Measurements from ENCODE around the gene NKAIN4. TPM values are rescaled to one million over a fixed set of nuclear protein-coding genes. Genes with fewer than 3 reads are reported as not detected.
A peak's percentile ranks its signal among the peaks of the same experiment; 100 is the strongest.
"Not testable (repeated sequence)": the region's sequence is repeated elsewhere in the genome, so short reads cannot be mapped to it uniquely, and the experiment has no call there.

The NKAIN4 gene
- total RNA-seq, 1 donor from 2014 or later = not detected

DNA sequence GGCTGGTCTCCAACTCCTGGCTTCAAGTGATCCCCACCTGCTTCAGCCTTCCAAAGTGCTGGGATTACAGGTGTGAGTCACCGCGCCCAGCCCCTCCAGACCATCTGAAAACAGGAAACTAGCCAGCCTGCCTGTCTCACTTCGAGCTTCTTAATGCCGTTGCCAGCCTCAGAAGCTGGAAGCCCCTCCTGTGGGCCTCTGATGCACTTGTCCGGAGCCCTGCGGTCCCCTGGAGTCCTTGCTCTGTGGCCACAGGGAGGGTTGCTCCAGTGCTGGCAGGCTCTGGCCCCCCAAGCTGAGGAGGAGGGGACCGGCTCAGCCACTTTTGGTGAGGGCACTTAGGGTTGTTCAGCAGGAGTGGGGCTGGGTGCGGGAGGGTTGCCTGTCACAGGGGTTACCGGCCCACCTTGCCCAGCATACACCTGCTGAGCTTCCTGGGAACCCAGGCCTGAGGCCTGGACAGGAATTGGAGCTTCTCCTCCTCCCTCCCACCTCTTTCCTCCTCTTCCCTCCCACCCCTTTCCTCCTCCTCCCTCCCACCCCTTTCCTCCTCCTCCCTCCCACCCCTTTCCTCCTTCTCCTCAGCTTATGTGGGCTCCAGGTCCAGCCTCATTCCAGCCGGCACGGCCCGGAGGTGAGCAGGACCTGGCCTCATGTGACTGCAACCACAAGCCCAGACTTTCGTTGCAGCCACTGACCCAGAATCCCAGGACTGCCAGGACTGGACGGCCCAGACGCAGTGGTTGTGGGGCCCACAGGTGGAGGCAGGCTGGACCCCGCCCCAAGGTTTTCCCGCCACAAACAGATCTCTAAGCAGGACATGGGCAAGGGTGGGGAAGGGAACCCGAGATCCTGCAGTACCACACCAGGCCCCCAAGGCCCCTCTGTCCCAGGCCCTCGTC is 28.0 kb downstream of the NKAIN4 start:
- ATAC-seq = no peak
- DNase-seq = peak; percentile 8
- intact Hi-C loops (cut with micrococcal nuclease) = no loop called here

DNA sequence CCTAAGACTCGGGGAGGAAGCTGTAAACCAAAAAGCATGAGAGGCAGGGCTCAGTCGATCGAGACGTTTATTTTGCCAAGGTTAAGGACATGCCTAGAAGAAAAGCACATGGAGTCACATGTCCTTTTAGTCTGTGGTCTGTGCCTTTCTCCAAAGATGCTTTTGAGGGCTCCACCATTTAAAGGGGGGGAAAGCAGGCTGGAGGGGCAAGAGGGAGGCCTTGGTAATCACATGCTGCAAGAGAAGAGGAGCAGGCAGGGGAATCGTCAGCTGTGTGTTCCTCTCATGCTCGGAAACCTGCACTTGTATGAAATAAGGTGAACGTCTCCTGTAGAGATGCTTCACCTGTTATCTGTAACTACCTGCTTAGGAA is 29.2 kb downstream of the NKAIN4 start:
- intact Hi-C loops (cut with micrococcal nuclease) = no loop called here
- ATAC-seq = no peak
- DNase-seq = no peak

DNA sequence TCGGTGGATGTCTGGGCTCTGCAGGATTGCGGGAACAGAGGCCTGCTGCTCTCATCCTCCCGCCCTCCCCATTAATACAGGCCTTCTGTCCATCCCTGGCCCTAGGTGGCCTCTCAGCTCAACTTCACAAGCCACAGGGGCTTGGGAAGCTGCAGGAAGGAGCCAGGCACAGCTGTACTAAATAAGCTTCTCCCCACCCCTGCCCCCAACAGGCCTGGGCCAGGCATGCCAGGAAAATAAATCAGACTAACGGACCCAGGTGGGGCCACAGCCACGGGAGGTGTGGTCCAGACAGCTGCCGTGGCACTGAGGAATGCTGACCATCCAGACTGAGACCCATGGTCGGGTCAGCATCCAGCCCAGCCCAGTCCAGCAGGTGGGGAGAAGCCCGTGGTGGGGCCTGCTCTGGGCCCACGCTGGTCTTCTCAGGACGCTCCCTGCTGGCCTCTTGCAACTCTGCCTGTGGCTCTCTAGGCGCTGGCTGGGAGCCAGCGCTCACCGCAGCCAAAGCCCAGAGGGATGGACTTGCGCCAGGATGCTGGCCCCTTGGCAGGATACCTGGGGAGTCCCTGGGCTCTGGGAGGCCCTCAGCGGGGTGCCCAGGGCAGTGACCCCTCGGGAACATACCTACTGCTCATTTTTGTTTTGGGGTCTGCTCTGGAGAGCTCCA is 29.7 kb downstream of the NKAIN4 start:
- ATAC-seq (peak; percentile 85), DNase-seq (peak; percentile 81)
- intact Hi-C loops (cut with micrococcal nuclease) = no loop called here

DNA sequence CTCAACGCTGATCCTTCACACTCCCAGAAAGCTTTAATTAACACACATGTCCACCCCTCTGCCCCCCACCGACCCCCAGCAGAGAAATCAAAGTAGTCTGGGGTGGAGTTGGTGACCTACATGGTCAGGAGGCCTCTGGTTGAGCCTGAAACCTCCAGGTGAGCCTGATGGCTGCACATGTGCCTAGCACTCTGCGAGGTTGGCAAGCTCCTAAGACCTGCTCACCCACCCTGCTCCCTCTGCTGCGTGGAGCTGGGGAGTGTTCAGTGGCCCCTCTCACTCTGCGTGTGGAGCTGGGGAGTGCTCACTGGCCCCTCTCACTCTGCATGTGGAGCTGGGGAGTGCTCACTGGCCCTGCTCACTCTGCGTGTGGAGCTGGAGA is 30.4 kb downstream of the NKAIN4 start:
- ATAC-seq (no peak), DNase-seq (peak; percentile 13)
- intact Hi-C loops (cut with micrococcal nuclease) = no loop called here

GRCh38 chr20:63223121-63223825 is 31.0 kb downstream of the NKAIN4 start:
- intact Hi-C loops (cut with micrococcal nuclease) = no loop called here
- ATAC-seq (peak; percentile 39), DNase-seq (peak; percentile 27)

DNA sequence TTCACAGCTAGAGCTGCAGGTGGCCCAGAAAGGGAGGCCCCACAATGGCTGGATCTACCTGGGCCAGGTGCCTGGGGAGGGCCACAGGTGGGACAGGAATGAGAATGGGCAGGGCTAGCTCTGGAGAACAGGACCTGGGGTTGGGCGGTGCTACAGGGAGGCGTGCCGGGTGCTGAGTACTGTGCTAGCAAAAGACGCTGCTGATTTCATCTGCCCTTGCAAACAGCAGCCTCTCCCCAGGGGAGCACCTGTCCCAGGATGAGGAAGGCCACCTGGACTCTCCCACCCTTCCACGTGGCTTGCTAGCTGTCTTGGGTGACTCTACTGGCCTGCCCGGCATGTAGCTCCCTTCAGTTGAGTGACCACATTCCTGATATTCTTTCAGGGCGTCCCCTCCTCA is 31.7 kb downstream of the NKAIN4 start:
- intact Hi-C loops (cut with micrococcal nuclease) = no loop called here
- DNase-seq (peak; percentile 12), ATAC-seq (no peak)

GRCh38 chr20:63221400-63222053 is 32.7 kb downstream of the NKAIN4 start:
- peak; percentile 15 for DNase-seq
- ATAC-seq; intact Hi-C loops (cut with micrococcal nuclease): not testable (repeated sequence)

DNA sequence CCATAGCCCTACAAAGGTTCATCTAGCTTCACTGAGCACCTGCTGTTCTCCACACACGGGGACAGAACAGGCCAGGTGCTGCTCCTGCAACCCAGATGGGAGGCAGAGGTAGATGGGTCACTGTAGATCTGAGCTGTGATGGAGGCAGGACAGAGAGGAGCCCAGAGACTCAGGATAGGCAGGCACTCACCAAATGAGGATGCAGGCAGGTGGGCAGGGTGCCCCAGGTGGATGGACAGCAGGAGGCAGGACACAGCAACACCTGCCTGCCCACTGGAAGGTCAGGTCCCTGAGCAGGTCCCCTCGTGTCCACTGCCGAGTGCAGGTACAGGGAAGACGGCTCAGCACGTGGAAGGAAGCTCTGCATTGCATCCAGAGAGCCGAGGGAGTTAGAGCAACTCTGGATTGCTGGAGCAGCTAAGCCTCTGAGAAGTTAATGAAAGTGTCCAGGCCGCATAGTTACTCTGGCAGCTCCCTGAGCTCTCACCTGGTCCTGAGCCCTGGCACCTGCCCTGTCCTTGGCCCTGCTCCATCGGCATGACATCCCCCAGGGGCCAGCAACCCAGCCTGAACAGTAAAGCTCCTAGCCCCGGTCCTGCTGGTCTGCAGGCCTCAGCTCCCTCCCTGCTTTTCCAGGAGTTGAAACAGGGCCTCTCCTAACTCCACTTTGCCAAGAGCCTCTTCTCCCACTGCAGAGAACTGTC is 33.4 kb downstream of the NKAIN4 start:
- no peak for ATAC-seq
- DNase-seq = peak; percentile 20
- intact Hi-C loops (cut with micrococcal nuclease) = no loop called here

DNA sequence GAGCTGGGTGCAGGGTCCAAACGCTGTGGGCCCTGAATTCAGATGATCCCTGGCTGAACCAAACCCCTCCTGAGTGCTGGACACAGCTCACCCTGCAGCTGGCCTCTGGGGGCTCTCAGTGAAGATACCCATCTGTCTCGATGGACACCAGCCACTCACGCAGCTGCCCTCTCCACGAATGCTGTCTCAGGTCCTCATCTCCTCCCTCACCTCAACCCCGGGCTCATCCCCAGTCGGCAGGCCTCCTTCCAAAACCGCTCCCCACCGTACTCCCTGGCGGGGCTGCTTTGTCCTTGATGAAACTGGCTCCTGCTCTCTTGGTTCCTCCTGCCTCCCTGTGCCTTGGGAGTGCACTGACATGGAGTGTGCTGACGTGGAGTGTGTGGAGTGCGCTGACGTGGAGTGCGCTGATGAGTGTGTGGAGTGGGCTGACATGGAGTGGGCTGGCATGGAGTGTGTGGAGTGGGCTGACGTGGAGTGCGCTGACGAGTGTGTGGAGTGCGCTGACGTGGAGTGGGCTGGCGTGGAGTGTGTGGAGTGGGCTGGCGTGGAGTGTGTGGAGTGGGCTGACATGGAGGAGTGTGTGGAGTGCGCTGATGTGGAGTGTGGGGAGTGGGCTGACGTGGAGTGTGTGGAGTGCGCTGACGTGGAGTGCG is 34.3 kb downstream of the NKAIN4 start:
- DNase-seq (no peak), ATAC-seq (no peak)
- intact Hi-C loops (cut with micrococcal nuclease) = no loop called here

- intact Hi-C loops (cut with micrococcal nuclease) = no loop called here
Measured at GRCh38 chr20:63219447-63219821, 34.8 kb downstream of the NKAIN4 start.

DNA sequence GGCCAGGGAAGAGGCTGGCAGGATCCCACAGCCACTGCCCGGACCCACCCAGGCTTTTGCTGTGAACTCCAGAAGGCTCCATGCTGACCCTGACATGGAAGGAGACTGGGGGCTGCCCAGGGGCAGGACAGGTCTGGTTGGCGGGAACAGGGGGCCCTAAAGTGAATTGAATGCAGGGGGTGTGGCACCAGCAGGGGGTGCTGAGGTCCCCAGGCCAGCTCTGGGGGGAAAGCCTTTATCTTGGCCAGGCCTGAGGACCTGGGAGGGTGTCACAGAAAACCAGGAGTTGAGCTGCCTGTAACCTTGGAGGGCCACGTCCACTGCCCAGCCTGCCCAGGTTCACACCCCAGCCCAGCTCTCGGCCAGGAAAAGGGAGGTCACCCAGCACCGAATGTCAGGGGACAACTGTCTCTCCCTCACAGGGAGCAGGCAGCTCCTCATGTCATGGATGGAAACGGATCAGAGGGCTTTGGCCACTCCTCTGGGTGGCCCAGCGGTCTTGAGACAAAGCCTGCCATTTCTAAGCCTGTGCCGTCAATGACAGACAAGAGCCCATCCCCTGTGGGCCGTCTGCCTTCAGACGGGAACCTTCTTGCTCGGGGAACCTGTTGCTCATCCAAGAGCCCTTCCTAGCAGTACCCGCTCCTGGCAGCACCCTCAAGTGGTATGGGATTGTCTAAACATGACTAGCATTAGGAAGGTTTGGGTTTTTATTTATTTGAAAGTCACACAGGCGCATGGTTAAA is 35.4 kb downstream of the NKAIN4 start:
- intact Hi-C loops (cut with micrococcal nuclease) = no loop called here

More at GRCh38 chr20:63219447-63219821, 34.8 kb downstream of the NKAIN4 start:
- DNase-seq (no peak), ATAC-seq (no peak)

DNA sequence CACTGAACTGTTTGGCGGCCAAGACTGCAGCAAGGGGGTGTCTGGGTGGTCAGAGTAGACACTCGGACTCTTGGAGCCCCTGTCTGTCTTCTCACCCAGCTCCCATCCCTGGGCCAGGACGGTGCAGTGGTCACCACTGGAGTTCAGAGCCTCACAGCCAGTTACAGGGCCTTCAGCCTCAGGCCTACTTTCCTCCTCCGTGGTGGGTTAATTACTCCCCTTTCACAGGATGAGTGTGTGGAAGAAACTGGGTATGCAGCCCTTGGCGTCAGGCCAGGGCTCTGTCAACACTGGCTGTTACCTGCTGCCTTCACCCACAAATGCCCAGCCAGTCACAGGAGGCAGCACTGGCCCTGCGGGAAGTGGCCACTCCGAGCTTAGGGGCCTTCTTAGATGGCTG is 36.6 kb downstream of the NKAIN4 start:
- intact Hi-C loops (cut with micrococcal nuclease) = no loop called here
- DNase-seq (peak; percentile 29), ATAC-seq (no peak)

More for the DNA sequence above, 35.4 kb downstream of the NKAIN4 start:
- ATAC-seq (no peak), DNase-seq (peak; percentile 18)

DNA sequence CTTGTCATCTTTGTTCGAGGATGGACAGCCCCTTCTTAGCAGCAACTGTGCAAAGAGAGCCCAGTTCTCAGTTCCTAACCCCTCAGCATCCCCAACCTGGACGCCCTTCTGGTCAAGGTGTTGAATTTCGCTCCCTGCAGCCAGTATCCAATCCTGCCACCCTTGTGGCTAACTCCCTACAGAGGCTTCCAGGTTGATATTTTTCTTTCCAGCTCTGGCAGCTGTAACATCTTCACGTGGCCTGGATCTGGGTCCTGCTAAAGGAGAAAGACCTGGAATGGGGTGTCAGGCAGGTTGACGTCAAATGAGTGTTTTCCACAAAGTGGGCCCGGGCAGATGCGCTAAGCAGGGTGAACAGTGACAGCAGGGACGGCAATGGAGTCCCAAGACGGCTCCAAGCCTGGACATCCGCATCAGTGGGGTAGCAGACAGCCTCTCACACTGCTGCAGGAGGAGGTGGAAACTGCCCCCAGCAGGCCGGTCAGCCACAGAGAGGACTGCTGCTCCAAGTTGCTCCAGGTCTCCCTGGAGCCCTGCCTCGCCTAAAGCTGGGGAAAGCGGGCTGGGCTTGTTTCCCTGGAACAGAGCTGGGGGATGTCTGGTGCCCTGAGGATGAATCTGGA is 37.3 kb downstream of the NKAIN4 start:
- ATAC-seq = no peak
- intact Hi-C loops (cut with micrococcal nuclease) = no loop called here
- DNase-seq = peak; percentile 15

DNA sequence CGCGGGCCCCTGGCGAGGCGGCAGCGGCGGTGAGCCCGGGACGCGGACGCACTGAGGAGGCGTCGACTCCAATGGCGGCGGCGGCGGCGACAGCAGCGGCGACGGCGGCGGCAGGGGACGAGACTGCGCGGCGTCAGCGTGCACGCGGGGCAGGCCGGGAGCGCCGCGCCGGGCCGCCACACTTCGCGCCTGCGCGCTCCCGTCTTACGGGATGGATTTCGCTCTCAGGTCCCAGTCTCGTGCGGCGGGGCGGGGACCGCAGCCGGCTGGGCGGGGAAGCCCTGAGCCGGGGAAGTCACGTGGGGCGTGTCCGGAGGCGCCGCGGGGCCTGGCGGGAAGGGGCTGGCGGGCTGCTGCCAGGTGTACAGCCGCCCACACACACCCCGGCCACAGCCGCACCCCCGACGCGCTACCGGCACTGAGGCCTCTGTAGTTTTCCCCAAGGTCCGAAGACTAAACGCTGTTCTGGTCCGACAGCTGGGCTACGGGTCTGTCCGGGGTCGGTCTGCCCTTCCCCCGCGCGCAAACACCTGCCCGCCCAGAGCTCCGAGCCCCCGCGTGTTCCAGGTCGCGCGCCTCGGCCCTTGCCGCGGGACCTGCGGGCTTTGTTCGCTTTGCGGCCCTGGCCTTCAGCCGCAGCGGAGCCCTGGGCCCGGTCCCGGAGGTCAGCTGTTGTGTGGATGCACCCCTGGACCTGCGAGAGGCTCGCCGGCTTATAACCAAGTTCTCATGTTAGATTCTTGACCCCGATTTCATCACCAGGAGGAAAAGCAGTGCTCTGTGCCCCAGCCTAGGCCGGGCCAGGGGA is 38.0 kb downstream of the NKAIN4 start, which contains the start of gene YTHDF1:
Gene YTHDF1, minus strand, starts transcription at position 91 of the 808 bp plus-strand sequence. CDS start 239 bp downstream, outside the sequence.
- peak; percentile 97 for ATAC-seq
- intact Hi-C loops (cut with micrococcal nuclease) = no loop called here
- DNase-seq = peak; percentile 99

GRCh38 chr20:63215101-63216040 is 38.9 kb downstream of the NKAIN4 start:
- intact Hi-C loops (cut with micrococcal nuclease) = no loop called here
- ATAC-seq (no peak), DNase-seq (peak; percentile 27)

Data from left ventricle myocardium superior (tissue), 1 donor.